Activated T-cell treated with anti-CD3 and anti-CD28 coated beads for 48 hours (primary cell): ENCODE data around the gene CLIP1.

Experiments
- DNase-seq: peaks from one replicate; pipeline ENCODE4 v3.0.0-alpha.2; 2020; ENCODE audit warnings: low read depth

The CLIP1 gene

GRCh38 chr12:122355706-122356105 is 66.8 kb downstream of the CLIP1 start:
- DNase-seq: no peak

- DNase-seq: no peak
Observed at GRCh38 chr12:122354958-122355641, 67.4 kb downstream of the CLIP1 start.

DNA sequence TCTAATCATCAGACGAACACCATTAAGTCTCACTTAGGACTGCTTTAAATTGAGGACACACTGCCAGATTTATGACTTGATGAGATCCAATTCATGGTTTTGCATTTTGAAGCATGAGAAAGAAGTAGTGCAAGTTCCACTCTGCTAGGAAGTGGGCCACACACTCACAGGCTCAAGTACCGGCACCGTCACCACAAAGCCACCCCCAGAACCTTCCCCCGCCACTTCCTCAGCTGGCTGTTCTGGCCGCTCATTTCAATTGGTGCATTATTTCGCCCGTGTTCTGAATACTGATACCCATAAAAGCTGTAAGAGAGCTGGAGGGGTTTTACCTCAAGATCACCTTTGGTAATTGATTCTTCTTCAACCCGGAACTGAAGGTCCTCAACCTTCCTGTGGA is 70.1 kb downstream of the CLIP1 start:
- no peak for DNase-seq

DNA sequence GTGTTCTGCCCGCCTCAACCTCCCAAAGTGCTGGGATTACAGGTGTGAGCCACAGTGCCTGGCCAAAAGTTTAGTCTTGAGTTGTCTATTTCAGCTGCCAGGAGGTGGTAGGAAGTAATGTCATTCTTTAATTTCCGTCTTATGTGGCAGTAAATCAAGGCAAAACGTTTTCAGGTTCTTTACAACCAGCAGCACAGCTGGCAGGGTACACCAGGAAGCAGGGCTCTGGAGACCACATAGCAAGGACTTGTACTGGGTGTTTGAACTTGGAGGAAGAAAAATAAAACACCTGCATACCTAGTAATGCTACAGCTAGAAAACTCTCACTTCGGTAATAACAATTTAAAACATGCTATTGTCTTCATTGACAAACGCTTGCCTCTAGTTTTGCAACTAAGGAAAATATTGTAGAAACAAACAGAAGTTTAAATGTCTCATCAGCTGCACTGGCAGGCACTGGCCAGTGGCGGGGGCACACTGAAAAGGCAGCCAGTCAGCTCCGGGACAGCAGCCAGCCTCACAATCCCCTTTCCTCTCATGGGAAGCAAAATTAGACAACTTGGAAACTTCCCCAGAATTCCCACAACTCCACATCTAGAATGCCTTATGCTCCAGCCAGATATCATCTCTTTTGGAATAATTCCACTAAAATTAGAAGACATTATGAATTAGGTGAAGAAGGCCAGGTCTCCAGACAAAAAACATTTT is 72.2 kb downstream of the CLIP1 start:
- DNase-seq: no peak

DNA sequence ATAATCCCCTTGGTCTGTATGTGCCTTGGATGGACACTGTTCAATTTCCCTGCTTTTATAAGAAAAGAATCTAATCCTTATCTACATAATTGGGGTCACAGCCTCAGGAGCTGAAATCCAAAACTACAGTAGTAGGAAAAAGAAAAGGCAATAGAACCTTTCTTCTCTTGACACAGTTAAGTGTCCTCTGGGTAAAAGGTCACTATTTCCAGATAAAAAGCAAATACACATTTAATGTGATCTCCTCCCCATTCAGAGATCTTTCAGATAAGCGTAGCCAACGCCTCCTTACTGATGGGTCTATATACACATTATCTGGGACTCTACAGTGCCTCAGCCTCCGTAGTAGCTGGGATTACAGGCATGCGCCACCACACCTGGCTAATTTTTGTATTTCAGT is 73.4 kb downstream of the CLIP1 start:
- DNase-seq: no peak

- DNase-seq: no peak
Observed at GRCh38 chr12:122348505-122348904, 74.0 kb downstream of the CLIP1 start.

- DNase-seq: no peak
Observed at GRCh38 chr12:122346054-122346453, 76.4 kb downstream of the CLIP1 start.

DNA sequence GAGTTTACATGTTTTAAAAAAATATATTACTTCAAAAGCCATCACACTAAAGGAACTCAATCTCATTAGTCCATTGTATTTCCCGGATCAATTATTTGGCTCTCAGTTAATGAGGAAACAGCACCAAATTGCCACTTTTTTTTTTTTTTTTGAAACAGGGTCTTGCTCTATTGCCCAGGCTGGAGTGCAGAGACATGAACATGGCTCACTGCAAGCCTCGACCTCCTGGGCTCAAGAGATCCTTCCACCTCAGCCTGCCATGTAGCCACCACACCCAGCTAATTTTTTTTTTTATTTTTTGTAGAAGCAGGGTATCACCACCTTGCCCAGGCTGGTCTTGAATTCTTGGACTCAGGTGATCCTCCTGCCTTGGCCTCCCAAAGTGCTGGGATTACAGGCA is 77.4 kb downstream of the CLIP1 start:
- DNase-seq: no peak

GRCh38 chr12:122336015-122336946 is 86.2 kb downstream of the CLIP1 start:
- peak; percentile 28 for DNase-seq

- no peak for DNase-seq
Observed at GRCh38 chr12:122333142-122334087, 89.1 kb downstream of the CLIP1 start.

DNA sequence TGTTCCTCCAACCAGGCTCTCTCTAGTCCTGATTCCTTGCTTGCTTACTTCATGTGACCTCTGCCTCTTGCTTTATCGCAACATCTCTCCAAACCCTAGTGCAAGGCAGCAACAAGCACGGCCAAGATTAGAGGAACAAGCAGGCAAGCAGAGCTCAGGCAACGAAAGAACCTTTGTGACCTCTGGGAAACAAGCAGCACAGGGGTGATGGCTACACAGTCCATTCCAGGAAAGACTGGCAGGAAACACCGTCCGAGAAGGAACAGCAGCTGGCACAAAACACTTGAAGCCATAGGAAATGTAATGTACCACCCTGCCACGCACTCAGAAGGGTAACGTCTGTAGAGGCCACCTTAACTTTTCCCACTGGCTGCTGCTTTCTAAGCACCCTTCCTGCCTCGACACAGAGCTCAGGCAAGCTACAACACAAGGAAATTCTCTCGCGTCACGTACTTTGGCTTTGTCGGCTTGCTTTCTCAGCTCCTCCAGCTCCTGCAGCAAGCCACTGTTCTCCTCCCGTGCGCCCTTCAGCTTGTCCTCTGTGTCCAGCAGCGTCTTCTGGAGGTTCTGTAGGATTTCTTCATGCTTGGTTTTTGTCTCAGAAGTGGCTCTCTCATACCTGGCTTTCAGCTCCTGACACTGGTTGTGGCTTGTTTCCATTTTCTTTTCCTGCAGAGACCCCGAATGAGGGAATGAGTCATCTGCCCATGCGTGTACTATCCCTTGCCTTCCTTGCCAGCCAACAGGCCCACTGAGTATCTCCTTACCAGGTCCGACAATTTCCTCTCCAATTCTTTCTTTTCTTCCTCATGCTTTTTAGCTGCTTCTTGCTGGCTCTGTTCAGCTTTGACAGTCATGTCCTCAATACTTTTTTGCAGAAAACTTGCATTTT is 94.7 kb downstream of the CLIP1 start:
- no peak for DNase-seq

- no peak for DNase-seq
Observed at GRCh38 chr12:122327014-122327413, 95.5 kb downstream of the CLIP1 start.

DNA sequence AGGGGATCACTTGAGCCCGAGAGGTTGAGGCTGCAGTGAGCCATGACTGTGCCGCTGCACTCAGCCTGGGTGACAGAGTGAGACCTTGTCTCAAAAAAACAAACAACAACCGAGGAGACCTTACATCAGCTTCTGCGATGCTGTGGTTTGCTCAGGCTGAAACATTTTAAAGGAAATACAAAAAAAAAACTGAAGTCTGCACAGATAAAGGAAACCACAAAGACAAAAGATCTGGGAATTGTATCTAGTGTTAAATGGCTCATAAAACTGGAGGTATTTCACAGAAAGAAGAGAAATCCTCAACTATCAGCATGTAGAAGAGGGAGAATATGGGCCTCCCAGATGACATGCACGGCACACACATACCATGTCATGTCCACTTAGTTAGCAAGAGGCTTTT is 95.9 kb downstream of the CLIP1 start:
- no peak for DNase-seq

DNA sequence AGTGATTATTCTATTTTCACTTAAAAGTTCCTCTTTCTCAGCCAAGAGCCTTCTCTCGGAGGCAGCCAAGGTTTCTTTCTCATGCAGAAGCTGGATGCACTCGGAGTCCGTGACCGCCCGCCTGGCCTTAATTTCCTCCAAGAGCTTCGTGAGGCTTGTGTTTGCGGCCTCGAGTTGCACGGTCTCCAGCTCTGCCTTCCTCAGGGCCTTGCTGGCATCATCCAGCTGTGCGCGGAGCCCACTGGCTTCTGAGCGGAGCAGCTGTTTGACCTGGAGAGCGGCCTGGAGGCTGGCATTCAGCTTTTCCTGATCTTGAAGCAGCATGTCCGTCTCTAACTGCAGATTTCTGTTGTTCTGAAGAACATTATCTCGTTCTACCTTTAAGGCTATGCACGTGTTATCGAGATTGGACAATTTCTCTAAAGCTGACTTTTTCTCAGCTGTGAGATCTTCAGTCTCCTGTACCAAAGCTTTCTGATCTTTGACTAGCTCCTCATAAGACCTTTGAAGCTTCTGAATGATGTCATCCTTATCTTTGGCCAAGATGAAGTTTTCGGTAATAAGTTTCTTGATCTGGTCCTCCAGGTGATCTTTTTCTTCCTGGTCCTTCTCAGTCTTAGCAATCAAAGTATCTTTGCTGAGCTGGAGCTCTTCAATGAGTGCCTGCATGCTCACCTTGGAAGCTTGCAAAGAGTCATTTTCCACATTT is 99.0 kb downstream of the CLIP1 start:
- no peak for DNase-seq

GRCh38 chr12:122322501-122322900 is 100.0 kb downstream of the CLIP1 start:
- no peak for DNase-seq

GRCh38 chr12:122318607-122319605 is 103.6 kb downstream of the CLIP1 start:
- no peak for DNase-seq

DNA sequence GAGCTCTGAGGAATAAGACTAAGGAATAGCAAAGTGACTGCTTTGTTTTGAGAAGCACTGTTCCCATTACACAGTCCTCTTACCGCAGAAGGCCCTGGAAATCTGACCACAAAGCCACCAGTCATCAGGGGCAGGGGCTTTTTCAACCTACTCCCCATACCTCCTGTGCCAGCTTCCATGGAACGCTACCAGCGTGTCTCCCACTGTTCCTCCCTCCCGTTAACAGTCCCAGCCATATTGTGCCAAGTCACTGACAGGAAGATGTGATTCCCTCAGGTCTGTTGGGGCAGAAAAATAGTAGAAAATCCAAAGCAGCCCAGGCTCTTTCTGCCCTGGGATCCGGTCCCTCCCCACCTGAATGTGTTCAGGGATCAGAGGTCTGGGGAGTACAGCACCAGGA is 109.5 kb downstream of the CLIP1 start:
- DNase-seq: no peak

DNA sequence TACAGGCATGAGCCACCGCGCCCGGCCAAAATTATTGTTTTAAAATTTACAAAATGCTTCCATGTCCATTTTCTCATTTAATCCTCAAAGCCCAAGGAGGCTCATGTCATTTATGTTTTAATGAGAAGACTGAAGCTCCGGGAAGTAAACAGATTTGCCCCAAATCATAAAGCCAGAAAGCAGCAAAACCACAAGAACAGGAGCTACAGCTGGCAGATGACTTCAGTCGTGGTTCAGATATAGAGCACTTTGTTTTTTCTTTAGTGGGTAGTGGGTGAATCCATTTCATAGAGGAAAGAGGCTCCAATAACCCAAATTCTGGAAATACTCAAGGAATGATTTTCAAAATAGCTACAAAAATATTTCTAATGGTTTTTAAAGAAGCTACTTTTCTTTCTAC is 110.8 kb downstream of the CLIP1 start:
- DNase-seq: no peak
